OCI-LY1 (cell line): ENCODE data around the gene STXBP6.

Experiments used
- H2AFZ ChIP-seq: fragments of 200-600 bp; sonication (generic), shearing (Covaris generic); 2 replicates; pipeline ENCODE4 v1.6.0; 2014; ENCODE audit warnings: antibody characterized with exemption, mild to moderate bottlenecking, low read length
- H3F3A ChIP-seq: fragments of 200-600 bp; sonication (generic), shearing (Covaris generic); 2 replicates; pipeline ENCODE4 v1.6.0; 2014; ENCODE audit warnings: mild to moderate bottlenecking, antibody characterized with exemption, low read length, moderate library complexity; ENCODE audit not compliant: insufficient read depth
- H3K27ac ChIP-seq: fragments of 200-600 bp; sonication (generic); 2 replicates; pipeline ENCODE4 v1.5.1; 2014; ENCODE audit warnings: low read length, mixed run types, mild to moderate bottlenecking, low read depth; ENCODE audit not compliant: poor library complexity, severe bottlenecking
- H3K27me3 ChIP-seq: fragments of 200-600 bp; sonication (generic); 2 replicates; pipeline ENCODE4 v1.6.0; 2014; ENCODE audit warnings: antibody characterized with exemption, mild to moderate bottlenecking, low read length, moderate library complexity; ENCODE audit not compliant: insufficient read depth
- H3K36me3 ChIP-seq: fragments of 200-600 bp; sonication (generic); 2 replicates; pipeline ENCODE4 v1.6.1; 2014; ENCODE audit warnings: mild to moderate bottlenecking, antibody characterized with exemption, low read length, moderate library complexity, mixed read lengths; ENCODE audit not compliant: insufficient read depth
- H3K4me1 ChIP-seq: fragments of 200-600 bp; sonication (generic); 2 replicates; pipeline ENCODE4 v1.5.1; 2014; ENCODE audit warnings: mild to moderate bottlenecking, low read length, moderate library complexity; ENCODE audit not compliant: insufficient read depth, severe bottlenecking
- H3K4me2 ChIP-seq: fragments of 200-600 bp; sonication (generic), shearing (Covaris generic); 2 replicates; pipeline ENCODE4 v1.6.1; 2014; ENCODE audit warnings: low read length
- H3K4me3 ChIP-seq: fragments of 200-600 bp; sonication (generic); 2 replicates; pipeline ENCODE4 v1.5.1; 2014; ENCODE audit warnings: low read length, low read depth, mild to moderate bottlenecking, mixed read lengths; ENCODE audit not compliant: poor library complexity, severe bottlenecking
- H3K79me2 ChIP-seq: fragments of 200-600 bp; shearing (Covaris generic); 2 replicates; pipeline ENCODE4 v1.6.1; 2016; ENCODE audit warnings: mixed run types, low read length, mixed read lengths; ENCODE audit not compliant: insufficient read depth
- H3K9ac ChIP-seq: fragments of 200-600 bp; sonication (generic), shearing (Covaris generic); 2 replicates; pipeline ENCODE4 v1.6.1; 2014; ENCODE audit warnings: mild to moderate bottlenecking, low read length, mixed read lengths
- H3K9me2 ChIP-seq: fragments of 200-600 bp; sonication (generic), shearing (Covaris generic); 2 replicates; pipeline ENCODE4 v1.6.1; 2014; ENCODE audit warnings: low read depth, mild to moderate bottlenecking, low read length, mixed read lengths
- H3K9me3 ChIP-seq: fragments of 200-600 bp; shearing (Covaris generic); 2 replicates; pipeline ENCODE4 v1.6.1; 2014; ENCODE audit warnings: low read length, mixed read lengths
- H4K20me1 ChIP-seq: fragments of 200-600 bp; sonication (generic), shearing (Covaris generic); 2 replicates; pipeline ENCODE4 v1.6.0; 2016; ENCODE audit warnings: mild to moderate bottlenecking, low read length; ENCODE audit not compliant: insufficient read depth
- CTCF ChIP-seq: fragments of 200-600 bp; sonication (generic), shearing (Covaris generic); IDR thresholded peaks from 2 replicates; pipeline ENCODE4 v1.5.1; 2017; ENCODE audit warnings: mild to moderate bottlenecking, antibody characterized with exemption, low read length, moderate library complexity, mixed read lengths
- EZH2 ChIP-seq: fragments of 200-600 bp; sonication (generic), shearing (Covaris generic); IDR thresholded peaks from 2 replicates; pipeline ENCODE4 v1.8.0; 2017; ENCODE audit warnings: borderline replicate concordance, mixed run types, mild to moderate bottlenecking, antibody characterized with exemption, low read length, moderate library complexity, mixed read lengths

Gene STXBP6

DNA sequence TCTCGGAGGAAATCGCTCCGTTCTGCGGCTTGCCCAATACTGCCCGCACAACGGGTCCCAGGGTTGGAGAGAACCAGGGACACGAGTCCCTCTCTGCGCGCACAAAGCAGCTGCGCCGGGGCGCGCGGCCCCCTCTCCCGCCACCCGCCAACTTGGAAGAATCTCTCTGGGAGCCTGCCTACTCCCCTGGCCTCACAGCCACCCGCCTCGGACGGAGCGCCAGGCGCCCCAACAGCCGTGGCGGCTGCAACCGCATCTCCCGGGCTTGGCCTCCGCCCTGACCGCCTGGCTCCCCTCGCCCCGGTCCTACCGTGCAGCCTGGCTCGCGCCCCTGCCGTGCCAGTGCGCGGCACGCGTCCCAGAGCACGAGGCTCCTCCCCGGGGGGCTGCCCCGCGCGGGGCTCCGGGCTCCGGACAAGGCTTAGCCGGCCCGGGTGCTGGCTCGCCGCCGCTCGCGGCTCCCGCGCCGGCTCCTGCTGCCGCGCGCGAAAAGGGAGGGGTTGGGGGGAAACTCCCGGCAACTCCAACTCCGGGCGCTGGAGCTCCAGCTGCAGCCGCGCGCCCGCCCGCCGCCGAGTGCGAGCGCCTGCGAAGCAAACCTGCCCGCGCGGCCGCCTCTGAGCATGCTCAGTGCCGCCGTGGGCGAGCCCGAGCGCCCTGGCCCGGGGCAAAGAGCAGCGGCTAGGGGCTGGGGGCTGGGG lies at the start of gene STXBP6:
TSS of gene STXBP6 (minus strand) at position 580 of the 701 bp plus-strand sequence. CDS start 75,329 bp downstream, outside the sequence.
- 0 out of 2 replicates have a peak, but pooled peaks cover 4% of the 10 kb centered on the region for H3K27me3 ChIP-seq
- no peak within 1 kb of the TSS for H3K9ac ChIP-seq
- H3K27ac ChIP-seq, result no peak within 1 kb of the TSS

DNA sequence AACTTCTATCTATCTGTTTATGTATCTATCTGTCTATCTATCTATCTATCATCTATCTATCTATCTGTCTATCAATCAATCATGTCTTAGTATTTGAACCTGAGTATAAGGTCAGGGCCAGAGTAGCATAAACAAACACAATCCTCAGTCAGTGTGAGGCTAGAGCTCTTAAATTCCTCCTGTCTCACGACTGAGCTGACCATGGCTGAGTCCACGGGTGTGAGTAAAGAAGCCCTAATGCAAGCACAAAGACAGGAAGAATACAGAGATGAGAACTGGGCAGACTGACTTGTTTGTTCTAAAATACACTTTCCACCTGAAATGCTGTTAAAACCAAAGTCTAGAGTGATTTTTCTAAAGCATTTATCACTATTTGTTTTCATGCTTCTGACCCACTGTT lies 47.2 kb upstream of the STXBP6 start:
- H3K4me3 ChIP-seq, result no peak overlapping the region
- no peaks in the 10 kb centered on the region for H3K4me1 ChIP-seq
- H3K9me3 ChIP-seq, result no peaks in the 10 kb centered on the region
- H3K36me3 ChIP-seq, result no peaks in the 10 kb centered on the region
- no peak overlapping the region for H3K27ac ChIP-seq
- no peak overlapping the region for H2AFZ ChIP-seq
- no peaks in the 10 kb centered on the region for H3K9me2 ChIP-seq
- TF ChIP-seq CTCF (no peak), EZH2 (no peak)
- H3K4me2 ChIP-seq, result no peak overlapping the region
- no peaks in the 10 kb centered on the region for H3K79me2 ChIP-seq
- H3K27me3 ChIP-seq, result no peaks in the 10 kb centered on the region
- H3K9ac ChIP-seq, result no peak overlapping the region
- no peaks in the 10 kb centered on the region for H4K20me1 ChIP-seq
- no peaks in the 10 kb centered on the region for H3F3A ChIP-seq

More for the DNA sequence above, at the start of gene STXBP6:
- TF ChIP-seq EZH2 (no peak), CTCF (no peak)
- Histone ChIP-seq H3K4me3 (no peak within 1 kb of the TSS), H4K20me1 (no peaks in the 10 kb centered on the region), H3K9me2 (no peaks in the 10 kb centered on the region), H3K9me3 (no peaks in the 10 kb centered on the region), H3F3A (no peaks in the 10 kb centered on the region), H2AFZ (no peak within 1 kb of the TSS), H3K79me2 (no peaks in the 10 kb centered on the region), H3K4me1 (no peaks in the 10 kb centered on the region), H3K4me2 (no peak within 1 kb of the TSS), H3K36me3 (no peaks in the 10 kb centered on the region)

DNA sequence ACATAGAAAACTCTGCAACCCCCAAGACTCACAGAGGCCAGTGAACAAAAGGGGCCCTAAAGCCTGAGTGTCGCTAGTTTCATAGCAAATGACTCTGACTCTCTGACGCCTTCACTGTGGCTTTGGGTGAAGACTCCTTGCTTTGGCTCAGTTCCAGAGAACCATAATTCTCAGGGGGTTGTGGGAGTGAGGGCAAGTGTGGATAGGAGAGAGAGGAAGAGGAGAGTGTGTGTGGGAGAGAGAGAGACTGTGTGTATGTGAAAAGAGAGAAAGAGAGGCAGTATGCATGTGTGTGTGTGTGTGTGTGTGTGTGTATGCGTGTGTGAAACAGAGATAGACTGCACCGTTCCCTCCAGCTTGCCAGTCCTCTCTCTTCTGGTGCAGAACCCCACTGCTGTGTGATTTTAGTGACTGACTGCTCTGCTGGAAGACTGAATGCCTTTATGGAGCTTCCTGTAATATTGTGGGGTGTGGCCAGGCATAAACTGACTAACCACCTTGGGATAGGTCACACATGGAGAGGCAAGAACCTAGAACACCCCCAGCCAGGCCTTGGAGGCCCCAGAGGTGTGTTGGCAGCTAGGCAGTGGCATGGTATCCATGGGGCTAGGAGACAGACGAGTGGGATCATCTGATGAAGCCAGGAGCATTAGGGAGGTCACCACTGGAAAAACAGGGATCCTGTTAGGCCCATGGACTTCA lies 45.9 kb upstream of the STXBP6 start:
- no peaks in the 10 kb centered on the region for H3K9me2 ChIP-seq
- H2AFZ ChIP-seq, result no peak overlapping the region
- H3K4me1 ChIP-seq, result no peaks in the 10 kb centered on the region
- no peaks in the 10 kb centered on the region for H3K79me2 ChIP-seq
- TF ChIP-seq EZH2 (no peak), CTCF (no peak)
- no peaks in the 10 kb centered on the region for H3K36me3 ChIP-seq
- no peak overlapping the region for H3K9ac ChIP-seq
- no peaks in the 10 kb centered on the region for H3K27me3 ChIP-seq
- H3K27ac ChIP-seq, result no peak overlapping the region
- no peaks in the 10 kb centered on the region for H3K9me3 ChIP-seq
- no peak overlapping the region for H3K4me2 ChIP-seq
- H4K20me1 ChIP-seq, result no peaks in the 10 kb centered on the region
- no peak overlapping the region for H3K4me3 ChIP-seq
- H3F3A ChIP-seq, result no peaks in the 10 kb centered on the region
